SHP77 (cell line): Measurements from ENCODE around the gene SLC22A5.
"Not testable (repeated sequence)": the region's sequence is repeated elsewhere in the genome, so short reads cannot be mapped to it uniquely, and the experiment has no call there.

Experiments used
- DNase-seq, 2 experiments: peaks; one replicate each; lab custom pipeline; 2025; lab: John Stamatoyannopoulos, UW

SLC22A5 gene

GRCh38 chr5:132413567-132413966 is 44.1 kb downstream of the SLC22A5 start:
- DNase-seq = no peak

GRCh38 chr5:132414634-132415378 is 45.3 kb downstream of the SLC22A5 start:
- DNase-seq = no peak

GRCh38 chr5:132415516-132415915 is 46.0 kb downstream of the SLC22A5 start:
- DNase-seq = not testable (repeated sequence)

GRCh38 chr5:132416306-132417009 is 46.9 kb downstream of the SLC22A5 start:
- no peak for DNase-seq

DNA sequence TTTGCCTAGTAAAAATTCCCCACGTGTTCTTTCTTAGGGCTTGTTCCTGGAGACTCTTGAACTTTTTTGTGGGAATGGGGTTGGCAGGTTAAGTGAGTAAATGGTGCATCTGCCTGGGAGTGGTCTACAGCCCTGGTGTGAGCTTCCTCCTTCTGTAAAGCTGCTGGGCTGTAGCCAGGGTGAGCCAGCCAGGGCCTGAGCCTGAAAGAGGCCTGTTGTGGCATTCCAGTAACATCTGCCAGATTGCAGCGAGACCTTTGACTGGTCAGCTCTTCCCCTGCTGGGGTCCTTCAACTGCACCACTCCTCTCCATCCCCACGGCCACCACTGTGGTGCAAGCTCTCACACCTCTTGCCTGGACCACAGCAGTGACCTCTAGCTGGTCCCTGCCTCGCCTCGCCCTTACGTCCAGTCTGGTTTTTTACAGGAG is 47.5 kb downstream of the SLC22A5 start:
- DNase-seq = no peak

DNA sequence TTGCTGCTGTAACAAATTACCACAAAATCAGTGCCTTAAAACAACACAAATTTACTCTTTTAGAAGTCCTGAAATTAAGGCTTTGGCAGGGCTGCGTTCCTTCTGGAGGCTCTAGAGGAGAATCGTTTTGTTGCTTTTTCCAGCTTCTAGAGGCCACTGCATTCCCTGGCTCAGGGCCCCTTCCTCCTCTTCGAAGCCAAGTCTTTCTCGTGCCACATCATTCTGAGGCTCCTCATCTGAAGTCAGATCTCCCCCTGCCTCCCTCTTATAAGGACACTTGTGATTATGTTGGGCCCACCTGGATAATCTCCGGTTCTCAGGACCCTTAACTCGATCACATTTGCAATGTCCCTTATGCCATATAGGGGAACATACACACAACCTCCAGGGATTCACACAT is 48.0 kb downstream of the SLC22A5 start:
- DNase-seq = no peak

- DNase-seq = no peak
Measured at GRCh38 chr5:132417889-132418485, 48.5 kb downstream of the SLC22A5 start.

DNA sequence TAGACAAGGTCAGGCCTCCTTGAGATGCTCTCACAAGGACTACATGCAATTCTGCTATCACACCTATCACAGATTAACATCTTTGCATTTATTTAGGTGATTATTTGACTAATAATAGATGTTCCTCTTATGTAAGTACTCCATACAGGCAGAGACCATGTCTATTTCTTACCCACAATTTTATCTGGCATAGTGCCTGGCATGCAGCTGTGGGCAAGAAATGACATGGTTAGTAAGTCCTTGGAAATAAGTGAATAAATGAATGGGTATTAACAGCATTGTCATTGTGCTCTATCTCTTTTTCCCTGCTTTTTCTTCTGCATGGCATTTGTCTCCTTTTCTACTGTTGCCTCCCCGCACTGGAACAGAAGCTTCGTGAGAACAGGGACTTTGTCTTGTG is 49.4 kb downstream of the SLC22A5 start:
- no peak for DNase-seq

- DNase-seq = peak; percentile 76 to 77
Measured at GRCh38 chr5:132419502-132420468, 50.3 kb downstream of the SLC22A5 start.

GRCh38 chr5:132420706-132421272 is 51.3 kb downstream of the SLC22A5 start:
- DNase-seq = no peak

DNA sequence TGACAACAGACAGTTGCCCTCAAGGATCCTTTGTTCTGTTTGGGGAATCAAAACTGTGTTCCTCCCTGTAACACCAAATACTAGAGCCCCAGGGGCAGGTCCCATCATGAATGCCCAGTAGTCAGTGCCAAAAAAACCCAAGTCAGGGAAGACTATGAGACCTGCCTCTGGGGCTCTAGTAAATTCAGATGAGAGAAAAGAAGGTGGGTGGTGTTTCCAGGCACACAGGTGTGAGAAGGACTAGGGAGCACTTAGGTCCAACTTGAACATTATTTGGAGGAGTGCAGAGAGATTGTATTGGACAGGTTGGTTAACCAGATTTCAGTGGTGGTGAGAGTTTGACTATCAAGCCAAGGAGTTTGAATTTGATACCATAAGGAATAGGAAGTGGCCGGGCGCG is 52.0 kb downstream of the SLC22A5 start:
- no peak for DNase-seq

DNA sequence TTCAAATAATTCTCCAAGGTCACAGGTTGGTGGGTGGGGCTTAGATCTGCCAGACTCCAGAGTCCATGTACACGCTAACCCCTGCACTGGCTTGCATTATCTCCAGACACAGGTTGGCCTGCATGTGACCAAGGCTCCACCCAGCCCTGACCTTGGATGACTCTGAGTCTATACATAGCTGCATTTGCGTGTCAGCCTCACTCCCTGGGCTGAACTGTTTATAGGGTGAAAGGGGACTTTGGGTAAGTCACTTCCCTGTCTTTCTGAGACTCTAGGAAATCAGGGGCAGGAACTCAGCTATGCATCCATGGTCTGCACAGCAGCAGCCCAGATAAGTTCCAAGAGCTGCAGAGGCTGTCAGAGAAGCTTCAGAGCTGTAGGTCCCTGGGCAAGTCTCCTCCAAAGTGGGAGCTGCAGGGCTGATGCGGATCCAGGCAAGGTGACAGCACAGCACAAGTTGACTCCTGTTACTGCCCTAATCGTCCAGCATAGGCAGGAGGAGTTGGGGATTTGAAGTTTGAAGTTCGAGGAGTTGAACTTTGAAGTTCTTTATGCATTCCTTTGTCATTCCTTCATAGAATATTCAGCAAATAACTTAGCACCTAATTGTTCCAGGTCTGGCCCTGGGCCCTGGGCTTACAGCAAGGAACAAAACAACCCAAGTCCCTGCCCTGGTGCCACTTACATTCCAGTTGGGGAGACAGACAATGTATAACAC is 53.4 kb downstream of the SLC22A5 start:
- DNase-seq = no peak

DNA sequence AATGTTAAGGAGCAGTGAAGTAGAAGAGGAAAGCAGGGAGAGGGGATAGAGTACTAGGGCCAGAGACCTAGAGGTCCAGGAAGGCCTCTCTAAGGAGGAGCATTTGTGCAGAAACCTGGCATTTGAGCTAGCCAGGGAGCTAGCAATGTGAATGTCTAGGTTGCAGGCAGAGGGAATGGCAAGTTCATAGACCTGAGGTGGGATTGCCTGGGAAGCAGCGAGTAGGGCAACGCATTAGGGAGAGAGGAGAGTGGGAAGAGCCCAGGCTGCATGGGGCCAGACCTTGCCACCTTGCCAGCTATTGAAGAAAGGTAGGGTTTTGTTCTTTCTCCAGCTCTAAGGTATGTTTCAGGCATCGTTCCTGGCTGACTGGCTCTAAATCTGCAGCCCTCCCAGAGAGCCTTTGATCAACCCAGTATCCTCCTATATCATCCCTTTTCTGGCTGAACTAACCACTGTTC is 54.0 kb downstream of the SLC22A5 start:
- no peak for DNase-seq

GRCh38 chr5:132424167-132424880 is 54.8 kb downstream of the SLC22A5 start:
- no peak for DNase-seq

- no peak for DNase-seq
Measured at GRCh38 chr5:132425009-132425937, 55.8 kb downstream of the SLC22A5 start.

DNA sequence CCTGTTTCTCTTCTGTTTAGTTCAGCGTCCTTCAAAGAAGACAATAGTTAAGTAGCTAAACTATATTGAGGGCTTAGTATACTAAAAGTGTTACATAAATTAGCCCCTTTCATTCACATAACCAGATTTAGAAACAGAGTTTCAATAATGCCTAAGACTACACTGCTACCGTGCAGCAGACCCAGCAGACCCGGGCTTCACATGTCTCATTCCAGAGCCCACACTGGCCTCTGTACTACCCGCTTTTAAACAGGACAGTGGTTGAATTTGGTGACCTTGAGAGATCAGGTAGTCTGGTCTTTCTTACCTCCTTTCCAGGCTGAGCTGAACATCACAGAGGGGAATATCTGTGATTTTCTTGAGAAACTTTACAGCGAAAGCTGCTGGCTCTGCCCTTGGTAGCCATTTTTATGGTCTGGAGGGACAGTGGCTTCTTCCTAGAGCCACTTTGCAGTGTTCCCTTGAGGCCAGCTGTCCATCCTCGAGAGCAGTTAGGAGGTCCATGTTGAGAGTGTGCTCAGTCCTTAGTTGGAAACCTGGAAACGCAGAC is 56.5 kb downstream of the SLC22A5 start:
- DNase-seq = no peak

- DNase-seq = peak; percentile 12 to 38
Measured at GRCh38 chr5:132426525-132427138, 57.1 kb downstream of the SLC22A5 start.
